HL-60 (cell line): Measurements from ENCODE around the gene HHEX.

Experiments
- GABPA ChIP-seq: IDR thresholded peaks from 2 replicates; pipeline ENCODE4 v1.6.1; 2012; ENCODE audit warnings: low read depth
- POLR2AphosphoS5 ChIP-seq: IDR thresholded peaks from 2 replicates; pipeline ENCODE4 v1.6.1; 2012; ENCODE audit warnings: low read depth
- SPI1 ChIP-seq: IDR thresholded peaks from 2 replicates; pipeline ENCODE4 v1.6.1; 2012; ENCODE audit warnings: low read depth, mild to moderate bottlenecking, borderline replicate concordance
- TF ChIP-seq, protein P1 (sequence below): IDR thresholded peaks from one replicate; pipeline ENCODE4 v1.5.1; 2011; ENCODE audit warnings: low read length, control low read depth, inconsistent platforms; ENCODE audit not compliant: insufficient read depth
- TF ChIP-seq, protein P2 (sequence below): IDR thresholded peaks from 2 replicates; pipeline ENCODE4 v1.6.1; 2012; ENCODE audit warnings: low read depth; ENCODE audit not compliant: insufficient replicate concordance

DNA sequence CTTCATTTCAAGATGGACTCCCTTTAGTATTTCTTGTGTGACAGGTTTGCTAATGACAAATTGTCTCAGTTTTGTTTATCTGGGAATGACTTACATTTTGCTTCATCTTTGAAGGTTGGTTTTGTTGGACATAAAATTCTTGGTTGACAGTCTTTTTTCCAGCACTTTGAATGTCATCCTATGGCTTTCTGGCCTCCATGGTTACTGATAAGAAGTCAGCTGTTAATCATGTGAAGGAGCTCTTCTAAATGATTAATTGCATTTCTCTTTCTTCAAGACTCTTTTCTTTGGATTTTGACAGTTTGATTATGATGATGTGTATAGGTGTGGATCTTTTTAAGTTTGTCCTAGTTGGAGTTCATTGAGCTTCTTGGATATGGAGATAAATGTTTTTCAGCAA, 26.9 kb upstream of the HHEX start:
- TF ChIP-seq, protein P1, sequence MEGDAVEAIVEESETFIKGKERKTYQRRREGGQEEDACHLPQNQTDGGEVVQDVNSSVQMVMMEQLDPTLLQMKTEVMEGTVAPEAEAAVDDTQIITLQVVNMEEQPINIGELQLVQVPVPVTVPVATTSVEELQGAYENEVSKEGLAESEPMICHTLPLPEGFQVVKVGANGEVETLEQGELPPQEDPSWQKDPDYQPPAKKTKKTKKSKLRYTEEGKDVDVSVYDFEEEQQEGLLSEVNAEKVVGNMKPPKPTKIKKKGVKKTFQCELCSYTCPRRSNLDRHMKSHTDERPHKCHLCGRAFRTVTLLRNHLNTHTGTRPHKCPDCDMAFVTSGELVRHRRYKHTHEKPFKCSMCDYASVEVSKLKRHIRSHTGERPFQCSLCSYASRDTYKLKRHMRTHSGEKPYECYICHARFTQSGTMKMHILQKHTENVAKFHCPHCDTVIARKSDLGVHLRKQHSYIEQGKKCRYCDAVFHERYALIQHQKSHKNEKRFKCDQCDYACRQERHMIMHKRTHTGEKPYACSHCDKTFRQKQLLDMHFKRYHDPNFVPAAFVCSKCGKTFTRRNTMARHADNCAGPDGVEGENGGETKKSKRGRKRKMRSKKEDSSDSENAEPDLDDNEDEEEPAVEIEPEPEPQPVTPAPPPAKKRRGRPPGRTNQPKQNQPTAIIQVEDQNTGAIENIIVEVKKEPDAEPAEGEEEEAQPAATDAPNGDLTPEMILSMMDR: no peak
- TF ChIP-seq POLR2AphosphoS5: no peak
- TF ChIP-seq, protein P2, sequence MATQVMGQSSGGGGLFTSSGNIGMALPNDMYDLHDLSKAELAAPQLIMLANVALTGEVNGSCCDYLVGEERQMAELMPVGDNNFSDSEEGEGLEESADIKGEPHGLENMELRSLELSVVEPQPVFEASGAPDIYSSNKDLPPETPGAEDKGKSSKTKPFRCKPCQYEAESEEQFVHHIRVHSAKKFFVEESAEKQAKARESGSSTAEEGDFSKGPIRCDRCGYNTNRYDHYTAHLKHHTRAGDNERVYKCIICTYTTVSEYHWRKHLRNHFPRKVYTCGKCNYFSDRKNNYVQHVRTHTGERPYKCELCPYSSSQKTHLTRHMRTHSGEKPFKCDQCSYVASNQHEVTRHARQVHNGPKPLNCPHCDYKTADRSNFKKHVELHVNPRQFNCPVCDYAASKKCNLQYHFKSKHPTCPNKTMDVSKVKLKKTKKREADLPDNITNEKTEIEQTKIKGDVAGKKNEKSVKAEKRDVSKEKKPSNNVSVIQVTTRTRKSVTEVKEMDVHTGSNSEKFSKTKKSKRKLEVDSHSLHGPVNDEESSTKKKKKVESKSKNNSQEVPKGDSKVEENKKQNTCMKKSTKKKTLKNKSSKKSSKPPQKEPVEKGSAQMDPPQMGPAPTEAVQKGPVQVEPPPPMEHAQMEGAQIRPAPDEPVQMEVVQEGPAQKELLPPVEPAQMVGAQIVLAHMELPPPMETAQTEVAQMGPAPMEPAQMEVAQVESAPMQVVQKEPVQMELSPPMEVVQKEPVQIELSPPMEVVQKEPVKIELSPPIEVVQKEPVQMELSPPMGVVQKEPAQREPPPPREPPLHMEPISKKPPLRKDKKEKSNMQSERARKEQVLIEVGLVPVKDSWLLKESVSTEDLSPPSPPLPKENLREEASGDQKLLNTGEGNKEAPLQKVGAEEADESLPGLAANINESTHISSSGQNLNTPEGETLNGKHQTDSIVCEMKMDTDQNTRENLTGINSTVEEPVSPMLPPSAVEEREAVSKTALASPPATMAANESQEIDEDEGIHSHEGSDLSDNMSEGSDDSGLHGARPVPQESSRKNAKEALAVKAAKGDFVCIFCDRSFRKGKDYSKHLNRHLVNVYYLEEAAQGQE: no peak
- TF ChIP-seq GABPA: no peak
- TF ChIP-seq SPI1: no peak
